ENCODE measurements around the gene C17orf113. TPM values are rescaled to one million over a fixed set of nuclear protein-coding genes. Genes with fewer than 3 reads are reported as not detected.

The C17orf113 gene
- total RNA-seq, 1 experiment from 2014 or later: 0.74 TPM

GRCh38 chr17:42019509-42020404 lies 30.6 kb downstream of the C17orf113 start, which contains the start of gene NKIRAS2:
Gene NKIRAS2, plus strand, starts transcription at chr17:42020090. Its CDS starts 1,488 bp downstream, at chr17:42021578.
- ChIA-PET POLR2A (interaction anchor here (0.6 kb wide), 1 partner anchor 60 kb away, joined by 5 read pairs; no protein-coding TSS in a partner anchor), CTCF (no interaction called here)
- BruUV-seq (replicated peaks): no TSS peak
- ATAC-seq: peak; percentile 85
- H3K9me3 ChIP-seq (ENCODE audit: control insufficient read depth, insufficient read depth, low read depth, low read length): no peaks in the 10 kb centered on the region
- intact Hi-C loops (cut with micrococcal nuclease; ENCODE audit: unreplicated experiment): no loop called here
- peak within 1 kb of the TSS; percentile 94 to 95 for H3K4me3 ChIP-seq (ENCODE audit: low read depth in 2 of 2, low read length in 2 of 2)
- TF ChIP-seq CTCF (IDR thresholded peaks at IDR 0.05) (peak; percentile 84), POLR2AphosphoS5 (IDR thresholded peaks at IDR 0.05; ENCODE audit: low read depth, low read length) (peak; percentile 75), SIN3A (IDR thresholded peaks at IDR 0.05; ENCODE audit: borderline replicate concordance, insufficient read depth, low read depth, low read length) (no peak; the same call in 1 of the 2 replicates)
- H3K27me3 ChIP-seq (ENCODE audit: control insufficient read depth, insufficient read depth, low read length): no peaks in the 10 kb centered on the region
- peaks cover 8% of the 10 kb centered on the region; the same call in 1 of the 2 replicates for H3K36me3 ChIP-seq (ENCODE audit: control insufficient read depth, insufficient read depth, low read length)
- in situ Hi-C loops (cut with HindIII; ENCODE audit: low pct_unique_long_range_greater_than_20kb, low sequenced_read_pairs): no loop called here
- H3K4me1 ChIP-seq (ENCODE audit: control insufficient read depth, insufficient read depth, low read length): peaks cover 12% of the 10 kb centered on the region; the same call in 1 of the 2 replicates
- peak within 1 kb of the TSS; percentile 93 for H3K27ac ChIP-seq (ENCODE audit: low read length)
- peak; percentile 17 for DNase-seq (ENCODE audit: low read depth, low spot score)

GRCh38 chr17:42018988-42019387 lies 31.4 kb downstream of the C17orf113 start:
- peaks cover 8% of the 10 kb centered on the region; the same call in 1 of the 2 replicates for H3K36me3 ChIP-seq (ENCODE audit: control insufficient read depth, insufficient read depth, low read length)
- in situ Hi-C loops (cut with HindIII; ENCODE audit: low pct_unique_long_range_greater_than_20kb, low sequenced_read_pairs): no loop called here
- ChIA-PET POLR2A (interaction anchor here (0.5 kb wide), 1 partner anchor 16 kb away, joined by 8 read pairs; no protein-coding TSS in a partner anchor), CTCF (no interaction called here)
- intact Hi-C loops (cut with micrococcal nuclease; ENCODE audit: unreplicated experiment): no loop called here
- no peak overlapping the region for H3K27ac ChIP-seq (ENCODE audit: low read length)
- H3K4me3 ChIP-seq (ENCODE audit: low read depth in 2 of 2, low read length in 2 of 2): no peak overlapping the region
- TF ChIP-seq REST (IDR thresholded peaks at IDR 0.05; ENCODE audit: insufficient read depth in 1 of 2, low read depth in 2 of 2, low read length in 1 of 2) (no peak), SIN3A (IDR thresholded peaks at IDR 0.05; ENCODE audit: borderline replicate concordance, insufficient read depth, low read depth, low read length) (no peak), POLR2AphosphoS5 (IDR thresholded peaks at IDR 0.05; ENCODE audit: low read depth, low read length) (no peak), TCF7L2 (IDR thresholded peaks at IDR 0.05; ENCODE audit: low read depth, low read length) (no peak), CTCF (IDR thresholded peaks at IDR 0.05) (no peak)
- peaks cover 7% of the 10 kb centered on the region; the same call in 1 of the 2 replicates for H3K4me1 ChIP-seq (ENCODE audit: control insufficient read depth, insufficient read depth, low read length)
- DNase-seq (ENCODE audit: low read depth, low spot score) (no peak), ATAC-seq (no peak)
- H3K9me3 ChIP-seq (ENCODE audit: control insufficient read depth, insufficient read depth, low read depth, low read length): no peaks in the 10 kb centered on the region
- no TSS peak for BruUV-seq (replicated peaks)
- H3K27me3 ChIP-seq (ENCODE audit: control insufficient read depth, insufficient read depth, low read length): no peaks in the 10 kb centered on the region

Measured in Panc1 (cell line).